HG02610 (cell line): ENCODE measurements around the gene IRF4.

Experiments
- ATAC-seq: cut with Tn5 transposase; IDR thresholded peaks from one replicate; pipeline ENCODE4 v1.9.1; 2021; ENCODE audit warnings: mild to moderate bottlenecking, moderate library complexity; ENCODE audit not compliant: unreplicated experiment

The IRF4 gene

DNA sequence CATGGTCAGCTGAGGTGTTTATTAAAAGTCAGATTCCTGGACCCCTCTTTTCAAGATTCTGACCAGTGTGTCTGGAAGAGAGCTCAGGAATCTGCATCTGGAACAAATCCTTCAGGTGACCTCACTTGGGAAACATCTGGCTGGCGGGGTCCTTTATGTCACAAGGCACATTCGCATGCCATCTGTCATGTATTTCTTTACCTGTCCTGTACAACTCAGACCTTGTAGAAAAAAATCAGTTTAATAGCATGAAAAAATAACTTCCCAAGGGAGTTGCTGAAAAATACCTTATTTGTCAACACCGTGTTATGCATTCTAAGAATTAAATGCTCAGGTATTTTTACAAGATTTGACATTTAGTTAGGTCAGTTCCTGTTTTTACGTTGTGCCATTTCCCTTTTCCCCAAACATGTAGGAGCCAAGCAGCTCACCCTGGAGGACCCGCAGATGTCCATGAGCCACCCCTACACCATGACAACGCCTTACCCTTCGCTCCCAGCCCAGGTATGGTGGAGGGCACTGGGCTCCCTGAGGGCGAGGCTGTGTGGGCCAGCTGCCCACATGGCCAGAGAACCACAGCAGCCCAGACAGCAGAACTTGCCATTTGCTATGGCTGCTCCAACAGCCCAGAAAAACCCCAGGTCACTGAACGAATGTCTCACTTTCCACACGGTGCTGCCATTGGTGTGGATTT is 4.0 kb downstream of the IRF4 start:
- ATAC-seq: no peak

DNA sequence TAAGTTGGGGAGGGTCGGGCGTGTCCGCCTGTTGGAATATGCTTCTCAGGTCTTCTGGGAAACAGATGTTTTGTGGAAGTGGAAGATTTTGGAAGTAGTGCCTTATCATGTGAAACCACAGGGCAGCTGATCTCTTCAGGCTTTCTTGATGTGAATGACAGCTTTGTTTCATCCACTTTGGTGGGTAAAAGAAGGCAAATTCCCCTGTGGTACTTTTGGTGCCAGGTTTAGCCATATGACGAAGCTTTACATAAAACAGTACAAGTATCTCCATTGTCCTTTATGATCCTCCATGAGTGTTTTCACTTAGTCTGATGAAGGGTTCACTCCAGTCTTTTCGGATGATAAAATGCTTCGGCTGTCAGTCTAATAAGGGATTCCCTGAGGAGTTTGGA is 4.6 kb downstream of the IRF4 start:
- no peak for ATAC-seq

DNA sequence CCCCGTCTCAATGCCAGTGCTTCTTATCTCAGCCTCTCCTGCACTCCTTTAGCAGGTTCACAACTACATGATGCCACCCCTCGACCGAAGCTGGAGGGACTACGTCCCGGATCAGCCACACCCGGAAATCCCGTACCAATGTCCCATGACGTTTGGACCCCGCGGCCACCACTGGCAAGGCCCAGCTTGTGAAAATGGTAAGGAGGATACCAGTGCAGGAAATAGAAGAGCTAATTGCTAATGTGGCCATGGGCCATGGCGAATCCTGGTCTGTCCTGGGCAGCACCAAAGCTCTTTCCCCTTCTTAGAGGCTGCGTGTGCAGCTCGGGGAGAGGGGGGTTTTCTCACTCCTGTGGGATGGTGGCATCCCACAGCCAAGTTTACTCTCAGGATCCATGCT is 5.5 kb downstream of the IRF4 start:
- no peak for ATAC-seq

DNA sequence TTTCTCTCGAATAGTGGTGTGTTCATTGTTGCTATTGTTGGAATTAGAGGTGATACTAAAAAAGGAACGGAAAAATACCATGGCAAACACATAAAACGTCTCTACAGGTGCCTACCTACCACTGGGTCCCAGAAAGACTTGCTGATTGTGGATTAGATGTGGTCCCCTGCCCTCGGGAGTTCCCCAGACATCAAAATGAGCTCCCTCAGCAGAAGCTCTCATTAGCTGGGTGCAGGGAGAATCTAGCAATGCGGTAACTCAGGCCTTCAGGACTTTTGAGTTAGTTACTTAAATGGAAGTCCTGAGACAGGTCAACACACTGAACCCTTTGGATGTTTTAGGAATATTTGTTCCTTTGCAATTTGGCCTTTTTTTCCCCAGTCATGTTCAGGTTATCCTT is 6.1 kb downstream of the IRF4 start:
- ATAC-seq: no peak

DNA sequence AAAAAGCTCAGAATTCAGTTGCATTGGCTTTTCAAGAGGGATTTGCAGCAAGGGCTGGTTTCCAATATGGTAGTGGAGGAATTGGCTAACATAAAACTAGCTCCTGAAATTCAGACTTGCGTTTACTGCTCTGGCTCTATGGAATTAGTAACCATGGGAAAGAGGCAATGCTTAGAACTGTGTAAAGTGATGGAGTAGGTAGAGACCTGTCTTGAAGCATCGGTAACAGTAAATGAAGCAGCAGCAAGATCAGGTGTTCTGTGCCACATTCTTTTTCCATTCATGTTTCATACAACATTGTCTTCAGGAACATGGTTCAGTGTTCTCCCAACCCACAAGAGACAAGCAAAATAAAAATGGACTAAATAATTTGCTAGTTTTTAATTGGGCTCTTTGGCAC is 6.5 kb downstream of the IRF4 start:
- ATAC-seq: no peak

DNA sequence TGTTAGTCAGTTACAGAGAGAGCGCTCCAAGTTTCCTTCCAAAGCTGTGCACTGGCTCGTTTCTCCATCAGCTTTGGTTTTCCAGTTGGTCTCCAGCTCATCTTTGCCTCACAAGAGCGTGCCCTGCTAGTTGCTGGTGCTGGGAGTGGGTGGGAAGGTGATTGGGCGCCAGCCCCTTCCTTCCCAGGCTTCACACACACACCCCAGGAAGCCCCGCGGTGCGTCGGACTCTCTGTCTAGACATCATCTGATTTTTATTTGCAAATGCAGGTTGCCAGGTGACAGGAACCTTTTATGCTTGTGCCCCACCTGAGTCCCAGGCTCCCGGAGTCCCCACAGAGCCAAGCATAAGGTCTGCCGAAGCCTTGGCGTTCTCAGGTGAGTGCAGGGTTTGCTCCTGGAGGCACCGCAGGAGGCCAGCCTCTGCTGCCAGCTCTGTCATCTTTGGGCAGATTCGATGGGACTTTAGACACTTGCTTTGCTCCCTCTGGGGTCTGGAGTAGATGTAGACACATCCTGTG is 7.1 kb downstream of the IRF4 start:
- no peak for ATAC-seq

DNA sequence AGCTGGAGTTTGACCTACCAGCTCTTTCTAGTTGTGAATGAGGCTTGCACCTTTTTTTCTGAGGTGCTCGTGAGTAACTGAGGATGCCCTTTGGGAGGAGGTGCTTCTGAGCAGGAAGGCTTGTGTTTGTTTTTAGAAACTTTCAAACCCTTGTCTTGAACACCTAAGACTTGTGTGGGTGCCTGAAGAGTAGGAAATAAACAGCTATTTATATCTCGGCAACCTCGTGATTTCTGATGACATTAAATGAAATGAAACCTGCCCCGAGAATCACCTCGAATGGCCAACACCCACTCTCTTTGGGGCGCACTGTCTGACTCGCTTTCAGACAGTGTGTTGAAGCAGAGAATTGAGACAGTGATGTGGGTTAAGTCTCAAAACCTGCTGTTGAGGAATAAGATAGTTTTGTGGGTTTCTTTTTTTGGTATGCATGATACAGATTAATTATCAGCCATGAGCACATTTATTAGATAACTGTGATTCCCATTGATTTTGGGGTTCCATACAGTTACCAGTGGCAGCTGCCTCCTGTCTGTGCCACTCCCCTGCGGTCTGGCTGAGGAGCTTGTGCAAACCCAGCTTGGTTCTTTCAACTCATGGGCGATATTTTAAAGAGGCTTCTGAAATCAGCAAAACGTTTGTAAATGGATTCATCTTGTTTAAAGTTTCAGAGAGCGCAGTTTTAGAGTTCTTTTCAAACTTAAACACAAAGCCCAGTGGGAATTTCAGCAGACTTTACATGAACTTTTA is 8.4 kb downstream of the IRF4 start:
- no peak for ATAC-seq

DNA sequence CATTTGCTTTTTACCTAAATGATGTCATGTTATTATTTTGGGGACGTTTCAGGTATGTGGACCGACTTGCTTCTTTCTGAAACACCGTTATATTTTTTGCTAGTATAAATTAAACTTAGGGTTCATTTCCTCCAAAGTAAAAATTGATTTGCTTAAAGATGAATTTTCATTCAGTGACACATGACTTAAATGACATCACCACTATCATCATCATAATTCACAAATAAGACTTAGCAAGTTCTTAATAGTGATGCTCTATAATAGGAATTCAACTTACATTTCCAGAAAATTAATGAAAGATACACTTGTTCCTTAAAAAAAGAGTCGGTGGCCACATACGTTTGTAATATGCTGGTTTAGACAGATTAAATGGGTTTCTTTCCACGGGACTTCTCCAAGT is 9.3 kb downstream of the IRF4 start:
- ATAC-seq: no peak

DNA sequence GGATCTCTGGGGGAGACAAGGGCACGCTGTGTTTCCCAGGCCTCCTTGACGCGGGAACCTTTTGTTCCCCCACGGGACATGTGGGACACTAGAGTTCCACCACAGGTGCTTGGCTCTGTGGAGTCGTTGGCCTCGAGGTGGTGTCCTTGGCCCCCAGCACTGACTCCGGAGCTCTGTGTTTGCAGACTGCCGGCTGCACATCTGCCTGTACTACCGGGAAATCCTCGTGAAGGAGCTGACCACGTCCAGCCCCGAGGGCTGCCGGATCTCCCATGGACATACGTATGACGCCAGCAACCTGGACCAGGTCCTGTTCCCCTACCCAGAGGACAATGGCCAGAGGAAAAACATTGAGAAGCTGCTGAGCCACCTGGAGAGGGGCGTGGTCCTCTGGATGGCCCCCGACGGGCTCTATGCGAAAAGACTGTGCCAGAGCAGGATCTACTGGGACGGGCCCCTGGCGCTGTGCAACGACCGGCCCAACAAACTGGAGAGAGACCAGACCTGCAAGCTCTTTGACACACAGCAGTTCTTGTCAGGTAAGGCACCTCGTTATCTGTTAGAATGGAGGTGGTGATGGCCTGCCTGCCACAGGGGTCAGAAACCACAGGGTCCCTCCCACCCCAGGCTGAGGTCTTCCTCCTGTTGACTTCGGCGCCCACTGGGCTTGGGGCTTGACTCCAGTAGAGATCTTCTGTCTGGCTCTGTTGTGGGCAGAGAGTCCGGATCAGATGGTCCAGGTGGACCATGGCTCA is 9.9 kb downstream of the IRF4 start:
- no peak for ATAC-seq

DNA sequence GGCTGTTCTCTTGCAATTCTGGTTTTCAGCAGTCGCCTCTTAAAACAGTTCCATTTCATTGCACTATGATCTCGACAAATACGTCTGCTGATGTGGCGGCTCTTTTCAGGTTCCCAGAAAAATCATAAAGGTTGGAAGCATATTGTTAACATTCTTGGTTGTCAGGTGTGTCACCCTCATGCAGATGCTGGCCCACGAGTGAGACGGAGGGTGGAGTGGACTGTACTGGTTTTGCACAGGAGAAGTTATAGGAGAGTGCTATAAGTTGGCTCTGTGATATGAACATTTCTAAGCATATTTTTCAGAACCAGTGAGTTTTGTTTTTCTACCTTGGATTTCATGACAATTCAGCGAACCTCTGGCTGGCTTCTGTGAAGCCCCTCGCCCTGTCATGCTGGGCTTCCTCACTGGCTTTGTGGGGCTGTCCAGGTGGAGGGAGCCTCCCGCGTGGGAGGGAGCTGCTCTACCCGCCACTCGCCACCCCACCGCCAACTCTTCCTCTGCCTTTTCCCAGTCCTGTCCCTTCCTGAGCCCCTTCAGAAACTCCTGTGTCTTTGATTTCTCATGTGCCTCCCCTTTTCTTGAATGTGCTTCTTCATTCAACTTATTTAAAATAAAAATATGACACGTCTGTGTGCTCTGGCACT is 10.6 kb downstream of the IRF4 start:
- ATAC-seq: no peak

DNA sequence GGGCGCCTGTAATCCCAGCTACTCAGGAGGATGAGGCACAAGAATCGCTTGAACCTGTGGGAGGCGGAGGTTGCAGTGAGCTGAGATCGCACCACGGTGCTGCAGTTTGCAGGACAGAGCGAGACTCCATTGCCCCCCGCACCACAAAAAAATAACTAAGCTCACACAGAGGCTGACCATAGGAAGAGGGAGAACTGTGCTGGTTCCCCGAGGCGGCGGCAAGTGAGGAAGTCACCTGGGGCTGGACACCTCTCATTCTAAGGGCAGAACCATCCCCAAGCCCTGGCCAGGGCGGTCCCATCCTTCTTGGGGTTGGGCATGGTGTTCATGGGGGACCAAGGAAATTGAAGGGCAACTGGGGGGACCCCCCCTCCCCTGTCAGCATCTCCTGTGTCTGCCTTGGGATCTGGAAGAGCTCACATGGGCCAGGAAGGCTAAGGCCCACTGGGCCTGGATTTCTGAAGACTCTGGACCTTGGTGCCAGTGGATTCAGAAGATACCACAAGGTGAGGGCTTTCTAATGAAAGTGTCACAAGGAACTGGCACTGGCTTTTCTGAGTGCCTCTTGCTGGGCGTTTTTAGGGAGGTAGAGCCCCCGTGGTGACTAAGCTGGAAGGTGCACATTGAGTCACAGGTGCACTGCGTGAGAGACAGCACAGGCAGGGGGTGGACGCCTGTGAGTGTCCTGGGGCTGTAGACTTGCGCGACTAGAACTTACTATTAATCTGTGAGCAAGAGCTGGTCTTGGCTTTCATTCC is 11.5 kb downstream of the IRF4 start:
- ATAC-seq: no peak

DNA sequence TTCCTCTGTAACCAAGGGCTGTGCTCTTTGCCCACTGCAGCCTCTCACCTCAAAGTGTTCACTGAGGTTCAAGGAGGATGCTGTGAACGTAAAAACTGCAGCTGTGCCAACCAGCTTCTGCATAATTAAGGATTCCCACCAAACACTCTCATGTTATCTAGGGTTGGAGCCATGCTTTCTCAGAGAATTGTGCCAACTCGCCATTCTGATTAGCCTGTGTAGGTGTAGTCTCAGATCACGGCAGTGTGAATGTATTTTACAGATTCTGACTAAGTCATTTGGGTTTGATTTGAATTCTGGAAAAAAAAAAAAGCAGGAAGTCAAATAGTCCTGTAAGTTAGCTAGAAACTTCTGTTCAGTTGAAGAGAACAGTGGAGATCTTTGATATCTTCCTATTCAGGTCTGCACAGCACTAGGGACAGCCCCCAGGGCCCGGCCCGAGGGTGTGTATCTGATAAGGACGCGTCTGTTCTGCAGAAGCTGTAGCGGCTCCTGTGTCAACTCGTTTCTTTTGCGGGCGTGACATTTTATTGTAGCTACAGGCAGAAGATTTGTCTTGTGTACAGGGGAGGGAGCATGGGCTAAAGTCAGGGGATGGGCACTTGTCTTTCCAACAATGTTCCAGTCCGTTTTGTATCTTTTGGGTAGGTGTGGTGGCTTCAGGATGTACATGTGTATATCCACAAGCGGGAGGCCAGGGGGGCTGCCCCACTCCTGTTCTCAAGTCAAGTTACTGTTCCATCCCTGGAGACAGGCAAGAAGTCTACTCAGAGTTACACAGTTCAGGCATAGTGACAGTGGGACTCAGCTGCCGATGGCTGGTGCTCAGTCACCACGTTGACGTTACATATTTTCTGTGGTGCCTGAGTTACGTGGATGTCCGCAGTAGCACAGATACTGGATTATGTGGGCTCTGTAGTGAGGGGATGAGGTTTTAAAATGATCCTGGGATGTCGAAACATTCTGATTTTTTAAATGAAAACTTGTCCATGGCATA is 12.4 kb downstream of the IRF4 start:
- ATAC-seq: no peak

DNA sequence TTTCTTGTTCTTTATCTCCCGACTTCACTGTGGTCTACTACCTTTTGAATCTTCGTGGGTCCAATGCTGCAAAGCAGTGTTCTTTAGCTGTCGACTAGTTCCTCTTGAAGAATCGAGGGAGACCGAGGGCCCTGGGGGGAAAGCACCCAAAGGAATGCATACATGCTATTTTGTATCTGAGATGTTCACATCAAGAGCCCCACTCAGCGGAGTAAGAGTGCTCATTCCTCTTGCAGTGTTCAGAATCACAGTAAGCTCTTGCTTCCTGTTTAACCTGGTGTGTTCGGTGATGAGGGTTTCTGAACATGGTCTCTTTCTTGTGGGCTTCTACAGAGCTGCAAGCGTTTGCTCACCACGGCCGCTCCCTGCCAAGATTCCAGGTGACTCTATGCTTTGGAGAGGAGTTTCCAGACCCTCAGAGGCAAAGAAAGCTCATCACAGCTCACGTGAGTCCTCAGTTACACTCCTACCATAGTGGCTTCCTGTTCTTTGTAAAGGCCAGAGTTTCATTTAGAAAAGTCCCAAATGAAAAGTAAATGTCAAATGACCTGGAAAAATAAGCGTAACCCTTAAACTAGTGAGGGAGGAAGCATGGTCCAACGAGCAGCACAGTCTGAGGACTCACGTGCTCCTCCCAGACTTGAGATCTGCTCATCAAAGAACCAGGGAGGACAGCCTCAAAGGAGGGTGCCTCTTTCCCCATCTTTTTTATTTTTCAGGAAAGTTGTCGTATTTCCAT is 13.3 kb downstream of the IRF4 start:
- no peak for ATAC-seq

DNA sequence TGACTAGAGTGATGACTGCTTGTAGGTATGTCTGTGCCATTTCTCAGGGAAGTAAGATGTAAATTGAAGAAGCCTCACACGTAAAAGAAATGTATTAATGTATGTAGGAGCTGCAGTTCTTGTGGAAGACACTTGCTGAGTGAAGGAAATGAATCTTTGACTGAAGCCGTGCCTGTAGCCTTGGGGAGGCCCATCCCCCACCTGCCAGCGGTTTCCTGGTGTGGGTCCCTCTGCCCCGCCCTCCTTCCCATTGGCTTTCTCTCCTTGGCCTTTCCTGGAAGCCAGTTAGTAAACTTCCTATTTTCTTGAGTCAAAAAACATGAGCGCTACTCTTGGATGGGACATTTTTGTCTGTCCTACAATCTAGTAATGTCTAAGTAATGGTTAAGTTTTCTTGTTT is 16.6 kb downstream of the IRF4 start:
- ATAC-seq: no peak

DNA sequence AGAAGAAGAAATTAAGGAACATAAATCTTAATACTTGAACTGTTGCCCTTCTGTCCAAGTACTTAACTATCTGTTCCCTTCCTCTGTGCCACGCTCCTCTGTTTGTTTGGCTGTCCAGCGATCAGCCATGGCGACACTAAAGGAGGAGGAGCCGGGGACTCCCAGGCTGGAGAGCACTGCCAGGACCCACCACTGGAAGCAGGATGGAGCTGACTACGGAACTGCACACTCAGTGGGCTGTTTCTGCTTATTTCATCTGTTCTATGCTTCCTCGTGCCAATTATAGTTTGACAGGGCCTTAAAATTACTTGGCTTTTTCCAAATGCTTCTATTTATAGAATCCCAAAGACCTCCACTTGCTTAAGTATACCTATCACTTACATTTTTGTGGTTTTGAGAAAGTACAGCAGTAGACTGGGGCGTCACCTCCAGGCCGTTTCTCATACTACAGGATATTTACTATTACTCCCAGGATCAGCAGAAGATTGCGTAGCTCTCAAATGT is 17.1 kb downstream of the IRF4 start:
- no peak for ATAC-seq

DNA sequence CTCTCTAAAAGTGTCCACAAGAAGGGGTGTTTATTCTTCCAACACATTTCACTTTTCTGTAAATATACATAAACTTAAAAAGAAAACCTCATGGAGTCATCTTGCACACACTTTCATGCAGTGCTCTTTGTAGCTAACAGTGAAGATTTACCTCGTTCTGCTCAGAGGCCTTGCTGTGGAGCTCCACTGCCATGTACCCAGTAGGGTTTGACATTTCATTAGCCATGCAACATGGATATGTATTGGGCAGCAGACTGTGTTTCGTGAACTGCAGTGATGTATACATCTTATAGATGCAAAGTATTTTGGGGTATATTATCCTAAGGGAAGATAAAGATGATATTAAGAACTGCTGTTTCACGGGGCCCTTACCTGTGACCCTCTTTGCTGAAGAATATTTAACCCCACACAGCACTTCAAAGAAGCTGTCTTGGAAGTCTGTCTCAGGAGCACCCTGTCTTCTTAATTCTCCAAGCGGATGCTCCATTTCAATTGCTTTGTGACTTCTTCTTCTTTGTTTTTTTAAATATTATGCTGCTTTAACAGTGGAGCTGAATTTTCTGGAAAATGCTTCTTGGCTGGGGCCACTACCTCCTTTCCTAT is 17.9 kb downstream of the IRF4 start:
- no peak for ATAC-seq

DNA sequence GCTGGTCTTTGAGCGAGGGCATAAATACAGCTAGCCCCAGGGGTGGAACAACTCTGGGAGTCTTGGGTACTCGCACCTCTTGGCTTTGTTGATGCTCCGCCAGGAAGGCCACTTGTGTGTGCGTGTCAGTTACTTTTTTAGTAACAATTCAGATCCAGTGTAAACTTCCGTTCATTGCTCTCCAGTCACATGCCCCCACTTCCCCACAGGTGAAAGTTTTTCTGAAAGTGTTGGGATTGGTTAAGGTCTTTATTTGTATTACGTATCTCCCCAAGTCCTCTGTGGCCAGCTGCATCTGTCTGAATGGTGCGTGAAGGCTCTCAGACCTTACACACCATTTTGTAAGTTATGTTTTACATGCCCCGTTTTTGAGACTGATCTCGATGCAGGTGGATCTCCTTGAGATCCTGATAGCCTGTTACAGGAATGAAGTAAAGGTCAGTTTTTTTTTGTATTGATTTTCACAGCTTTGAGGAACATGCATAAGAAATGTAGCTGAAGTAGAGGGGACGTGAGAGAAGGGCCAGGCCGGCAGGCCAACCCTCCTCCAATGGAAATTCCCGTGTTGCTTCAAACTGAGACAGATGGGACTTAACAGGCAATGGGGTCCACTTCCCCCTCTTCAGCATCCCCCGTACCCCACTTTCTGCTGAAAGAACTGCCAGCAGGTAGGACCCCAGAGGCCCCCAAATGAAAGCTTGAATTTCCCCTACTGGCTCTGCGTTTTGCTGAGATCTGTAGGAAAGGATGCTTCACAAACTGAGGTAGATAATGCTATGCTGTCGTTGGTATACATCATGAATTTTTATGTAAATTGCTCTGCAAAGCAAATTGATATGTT is 19.2 kb downstream of the IRF4 start:
- ATAC-seq: no peak
